ENCODE results near the gene RWDD4.

GRCh38 chr4:183639291-183639690 is 19.7 kb downstream of the RWDD4 start:
- TF ChIP-seq POLR2A (IDR thresholded peaks at IDR 0.05; ENCODE audit: low read length) = no peak
- no peak for TF ChIP-seq GATA1 (IDR thresholded peaks at IDR 0.05; ENCODE audit: low read depth, low read length)

Measured in erythroblast (primary cell).